HUES64 (cell line): ENCODE data around the gene RPTN.

ENCODE experiments used
- H3K27ac ChIP-seq: 2 replicates; pipeline ENCODE4 v1.7.0; 2013; ENCODE audit warnings: low read depth, low read length, inconsistent platforms
- H3K27me3 ChIP-seq: 2 replicates; pipeline ENCODE4 v1.6.1; 2013; ENCODE audit warnings: mild to moderate bottlenecking, low read length; ENCODE audit not compliant: insufficient read depth
- H3K36me3 ChIP-seq: 2 replicates; pipeline ENCODE4 v1.6.1; 2013; ENCODE audit warnings: mild to moderate bottlenecking, low read length; ENCODE audit not compliant: insufficient read depth
- H3K4me1 ChIP-seq: 2 replicates; pipeline ENCODE4 v1.6.1; 2013; ENCODE audit warnings: mild to moderate bottlenecking, low read length, moderate library complexity; ENCODE audit not compliant: insufficient read depth
- H3K4me3 ChIP-seq: 2 replicates; pipeline ENCODE4 v1.5.1; 2013; ENCODE audit warnings: mild to moderate bottlenecking, low read length, moderate library complexity
- H3K9ac ChIP-seq: 2 replicates; pipeline ENCODE4 v1.6.1; 2013; ENCODE audit warnings: mild to moderate bottlenecking, low read depth, low read length
- H3K9me3 ChIP-seq: 2 replicates; pipeline ENCODE4 v1.6.1; 2013; ENCODE audit warnings: low read depth, low read length; ENCODE audit not compliant: insufficient read depth
- WGBS: fragments of 150-250, 120-280 bp; methylation state at CpG from one replicate; pipeline ENCODE4 v1.1.7; 2013; ENCODE audit warnings: missing lambda C conversion rate; 5-methylcytosine and 5-hydroxymethylcytosine counted together

The RPTN gene

DNA sequence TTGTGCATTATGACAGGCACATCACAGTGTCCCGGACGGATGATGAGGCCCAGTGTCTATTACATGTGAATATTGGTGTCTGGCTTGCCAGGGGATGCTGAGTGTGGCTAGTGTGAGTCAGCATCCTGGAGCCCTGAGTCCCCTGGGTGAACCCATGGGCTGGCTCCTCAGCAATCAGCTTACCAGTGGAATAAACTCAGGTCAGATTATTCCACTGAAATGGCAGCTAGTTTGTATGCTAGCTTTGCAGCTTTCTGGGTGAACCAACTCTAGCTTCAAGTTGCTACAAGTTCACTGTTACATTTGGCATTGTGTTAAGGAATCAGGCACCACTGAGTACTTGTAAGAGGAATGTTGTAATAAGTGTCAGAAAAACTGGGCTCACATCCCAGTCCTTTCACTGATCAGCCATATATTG, 23.9 kb upstream of the RPTN start:
- Histone ChIP-seq H3K9ac (no peak overlapping the region), H3K9me3 (0 out of 2 replicates have a peak, but pooled peaks cover 2% of the 10 kb centered on the region)
- WGBS: 68% methylated on average over 2 of the region's 2 CpGs

DNA sequence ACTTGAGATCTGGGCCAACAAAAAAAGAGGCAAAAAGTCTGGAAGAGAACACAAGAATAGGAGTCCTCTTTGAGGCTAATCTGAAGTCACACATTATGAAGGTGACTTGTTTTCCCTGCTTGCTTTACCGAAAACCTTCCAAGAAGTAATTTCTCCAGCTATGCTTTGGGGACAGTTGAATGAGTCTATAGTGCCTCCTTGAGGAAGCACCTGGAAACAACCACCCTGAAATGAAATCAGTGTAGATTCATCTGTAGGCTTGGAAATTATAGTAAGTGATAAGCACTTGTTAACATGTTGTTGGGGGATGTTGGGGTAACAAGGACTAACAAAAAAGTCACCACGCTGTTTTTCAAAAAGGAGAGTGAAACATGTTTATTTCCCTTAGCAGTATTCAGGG, 23.4 kb upstream of the RPTN start:
- WGBS: 70% methylated on average over 2 of the region's 2 CpGs
- Histone ChIP-seq H3K27ac (no peak overlapping the region), H3K4me3 (no peak overlapping the region), H3K4me1 (no peaks in the 10 kb centered on the region), H3K36me3 (no peaks in the 10 kb centered on the region), H3K9ac (no peak overlapping the region), H3K27me3 (no peaks in the 10 kb centered on the region), H3K9me3 (0 out of 2 replicates have a peak, but pooled peaks cover 2% of the 10 kb centered on the region)

More for the DNA sequence above, 23.9 kb upstream of the RPTN start:
- Histone ChIP-seq H3K4me1 (no peaks in the 10 kb centered on the region), H3K27ac (no peak overlapping the region), H3K4me3 (no peak overlapping the region), H3K36me3 (no peaks in the 10 kb centered on the region), H3K27me3 (no peaks in the 10 kb centered on the region)

DNA sequence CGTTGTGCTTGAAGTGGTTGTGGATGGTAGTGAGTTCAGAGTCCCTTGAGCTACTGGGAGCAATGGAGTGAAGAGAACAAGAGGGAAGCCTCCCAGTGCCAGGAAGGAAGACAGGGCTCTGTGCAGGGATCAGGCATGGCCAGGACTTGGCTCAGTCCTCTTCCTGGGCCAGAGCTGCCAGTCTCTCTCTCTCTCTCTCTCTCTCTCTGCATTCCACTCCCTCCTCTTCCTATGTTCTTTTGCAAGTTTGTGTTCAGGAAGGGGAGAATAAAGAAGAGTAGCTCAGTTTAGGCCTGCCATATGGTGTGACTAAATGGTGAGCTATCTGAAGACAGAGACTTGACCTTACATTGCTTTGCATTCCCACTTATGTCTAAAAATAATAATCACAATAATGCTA, 20.5 kb upstream of the RPTN start:
- Histone ChIP-seq H3K36me3 (no peaks in the 10 kb centered on the region), H3K4me1 (no peaks in the 10 kb centered on the region), H3K27me3 (no peaks in the 10 kb centered on the region), H3K4me3 (no peak overlapping the region), H3K9ac (no peak overlapping the region), H3K27ac (no peak overlapping the region), H3K9me3 (peaks cover 8% of the 10 kb centered on the region)
- 85% methylated on average over 1 of the region's 1 CpG for WGBS

DNA sequence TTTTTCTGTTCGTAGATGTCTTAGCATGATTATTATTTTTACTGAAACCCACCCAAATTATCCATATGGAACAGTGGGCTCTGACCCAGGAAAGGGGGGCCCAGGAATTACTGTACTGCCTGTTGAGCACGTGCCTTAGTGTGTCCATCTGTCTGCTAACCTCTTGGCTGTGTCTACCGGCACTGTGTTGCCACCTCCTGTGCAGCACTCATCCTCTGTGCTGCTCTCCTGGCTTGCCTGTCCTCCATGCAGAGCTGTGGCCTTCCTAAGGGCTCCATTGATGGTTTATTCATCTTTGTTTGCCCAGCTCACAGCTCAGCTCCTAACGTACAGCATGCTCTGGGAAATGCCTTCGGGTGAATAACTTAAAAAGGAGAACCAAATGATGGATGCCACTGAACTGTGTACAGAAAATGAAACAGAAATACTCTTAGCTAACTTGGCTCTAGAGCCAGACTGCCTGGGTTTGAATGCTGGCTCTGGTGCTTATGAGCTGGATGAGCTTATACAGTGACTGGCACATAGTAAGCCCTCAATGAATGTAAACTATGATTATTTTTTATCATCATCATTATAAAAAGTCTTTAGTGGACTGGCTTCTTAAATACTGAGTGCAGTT, 11.4 kb upstream of the RPTN start:
- Histone ChIP-seq H3K27me3 (no peaks in the 10 kb centered on the region), H3K27ac (no peak overlapping the region), H3K4me1 (no peaks in the 10 kb centered on the region), H3K9ac (no peak overlapping the region), H3K4me3 (no peak overlapping the region), H3K36me3 (no peaks in the 10 kb centered on the region), H3K9me3 (peaks cover 24% of the 10 kb centered on the region)
- WGBS: 72% methylated on average over 5 of the region's 5 CpGs

DNA sequence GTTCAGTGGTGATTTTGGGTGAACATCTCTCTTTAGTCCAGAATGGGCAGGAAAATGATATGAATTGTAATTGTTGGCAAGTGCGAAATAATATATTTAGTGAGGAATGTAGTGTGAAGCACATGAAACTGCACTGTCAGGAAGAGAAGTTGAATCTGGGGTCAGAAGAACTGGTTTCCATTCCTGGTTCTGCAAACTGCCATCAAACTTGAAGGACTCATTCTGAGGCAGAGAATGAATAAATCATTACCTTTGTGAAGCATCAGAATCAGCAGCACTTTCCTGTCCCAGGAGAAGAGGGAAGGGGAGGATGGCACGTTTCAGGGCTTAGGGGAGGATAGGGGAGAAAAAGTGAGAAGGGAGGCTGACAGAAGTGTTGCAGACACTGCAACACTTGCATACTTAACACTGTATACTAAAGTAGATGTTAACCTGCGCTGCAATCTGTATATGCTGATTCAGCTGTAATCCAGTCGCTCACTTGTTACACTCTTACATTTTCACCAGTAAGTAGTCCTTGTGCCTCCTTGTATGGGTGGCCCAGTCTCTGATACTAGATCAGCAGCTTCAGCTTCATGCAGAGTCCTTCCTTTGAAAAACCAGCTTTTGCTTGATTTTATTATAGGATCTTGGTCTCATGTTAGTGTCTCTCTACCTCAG, 10.5 kb upstream of the RPTN start:
- Histone ChIP-seq H3K27me3 (no peaks in the 10 kb centered on the region), H3K4me3 (no peak overlapping the region), H3K9me3 (peaks cover 29% of the 10 kb centered on the region), H3K9ac (no peak overlapping the region), H3K36me3 (no peaks in the 10 kb centered on the region), H3K4me1 (no peaks in the 10 kb centered on the region), H3K27ac (no peak overlapping the region)
- WGBS: 40% methylated on average over 4 of the region's 4 CpGs

DNA sequence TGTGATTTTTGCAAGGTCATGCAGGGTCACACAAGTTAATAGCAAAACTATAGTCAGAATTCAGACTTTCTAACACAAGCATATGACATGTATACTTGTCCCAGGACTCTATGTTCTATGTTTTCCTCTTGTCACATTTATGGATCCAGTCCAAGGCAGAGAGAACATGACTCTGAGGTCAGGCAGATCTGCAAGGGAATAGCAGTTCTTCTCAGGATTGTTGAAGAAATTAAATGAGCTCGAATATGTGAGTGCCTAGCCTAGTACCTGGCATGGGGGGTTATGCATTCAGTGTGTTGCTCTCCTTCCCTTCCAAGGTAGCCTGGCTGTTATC, 9.5 kb upstream of the RPTN start:
- 57% methylated on average over 1 of the region's 1 CpG for WGBS
- Histone ChIP-seq H3K27ac (no peak overlapping the region), H3K9me3 (peaks cover 29% of the 10 kb centered on the region), H3K27me3 (no peaks in the 10 kb centered on the region), H3K4me1 (no peaks in the 10 kb centered on the region), H3K9ac (no peak overlapping the region), H3K4me3 (no peak overlapping the region), H3K36me3 (no peaks in the 10 kb centered on the region)

DNA sequence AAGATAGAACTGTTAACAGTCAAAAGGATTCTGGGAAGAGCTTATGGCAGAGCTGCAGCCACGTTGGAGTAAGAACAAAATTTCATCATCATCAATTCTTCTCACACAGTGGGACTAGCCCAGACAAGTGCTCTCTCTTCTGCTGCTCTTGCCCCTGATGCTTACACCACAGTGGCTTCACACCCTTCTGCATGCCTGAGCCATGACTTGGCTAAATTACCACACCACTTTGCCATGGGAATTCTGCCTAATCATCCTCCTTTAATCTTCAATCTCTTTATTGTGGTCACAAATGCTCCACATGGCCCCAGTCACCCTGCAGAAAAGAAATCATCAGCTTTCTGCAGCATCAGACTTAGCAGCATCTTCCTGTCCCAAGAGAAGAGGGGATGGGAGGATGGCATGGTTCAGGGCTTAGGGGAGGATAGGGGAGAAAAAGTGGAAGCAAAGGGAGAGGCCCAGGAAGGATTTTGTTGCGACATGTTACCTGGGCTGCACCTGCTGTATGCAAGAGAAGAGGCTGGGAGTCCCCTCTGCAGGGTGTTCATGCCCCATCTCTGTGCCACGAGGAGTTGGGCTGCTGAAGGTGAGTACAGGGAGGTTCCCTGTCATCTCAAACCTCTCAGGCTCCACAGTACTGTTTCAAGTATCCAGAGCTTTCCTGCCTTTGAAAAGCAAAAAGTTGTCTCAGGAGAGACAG, 9.0 kb upstream of the RPTN start:
- 27% methylated on average over 3 of the region's 3 CpGs for WGBS
- no peaks in the 10 kb centered on the region for H3K36me3 ChIP-seq

DNA sequence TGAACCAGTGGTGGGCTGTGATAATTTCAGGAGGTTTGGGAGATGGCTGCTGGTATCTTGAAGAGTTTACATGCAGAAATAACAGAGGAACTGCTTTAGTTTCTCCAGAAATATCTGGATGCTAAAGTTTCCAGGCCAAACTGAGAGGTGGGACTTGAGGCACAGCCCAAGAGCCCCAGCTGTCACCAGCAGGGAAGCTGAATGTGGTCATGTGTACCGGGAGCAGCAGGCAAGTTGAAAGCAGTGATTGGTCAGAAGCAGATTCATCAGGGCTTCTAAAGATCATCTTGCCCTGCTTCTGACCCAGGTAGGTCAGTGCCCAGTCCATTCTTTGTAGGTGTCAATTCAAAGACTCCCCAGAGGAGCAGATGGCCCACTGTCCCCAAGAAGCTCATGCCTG, 7.9 kb upstream of the RPTN start:
- Histone ChIP-seq H3K9ac (no peak overlapping the region), H3K36me3 (no peaks in the 10 kb centered on the region), H3K4me3 (no peak overlapping the region), H3K27me3 (no peaks in the 10 kb centered on the region), H3K9me3 (peaks cover 30% of the 10 kb centered on the region), H3K27ac (no peak overlapping the region), H3K4me1 (no peaks in the 10 kb centered on the region)
- WGBS: 87% methylated on average over 1 of the region's 1 CpG

More for the DNA sequence above, 9.0 kb upstream of the RPTN start:
- H3K4me3 ChIP-seq: no peak overlapping the region
- H3K4me1 ChIP-seq: no peaks in the 10 kb centered on the region
- no peaks in the 10 kb centered on the region for H3K27me3 ChIP-seq
- no peak overlapping the region for H3K27ac ChIP-seq
- H3K9ac ChIP-seq: no peak overlapping the region
- H3K9me3 ChIP-seq: peaks cover 28% of the 10 kb centered on the region

DNA sequence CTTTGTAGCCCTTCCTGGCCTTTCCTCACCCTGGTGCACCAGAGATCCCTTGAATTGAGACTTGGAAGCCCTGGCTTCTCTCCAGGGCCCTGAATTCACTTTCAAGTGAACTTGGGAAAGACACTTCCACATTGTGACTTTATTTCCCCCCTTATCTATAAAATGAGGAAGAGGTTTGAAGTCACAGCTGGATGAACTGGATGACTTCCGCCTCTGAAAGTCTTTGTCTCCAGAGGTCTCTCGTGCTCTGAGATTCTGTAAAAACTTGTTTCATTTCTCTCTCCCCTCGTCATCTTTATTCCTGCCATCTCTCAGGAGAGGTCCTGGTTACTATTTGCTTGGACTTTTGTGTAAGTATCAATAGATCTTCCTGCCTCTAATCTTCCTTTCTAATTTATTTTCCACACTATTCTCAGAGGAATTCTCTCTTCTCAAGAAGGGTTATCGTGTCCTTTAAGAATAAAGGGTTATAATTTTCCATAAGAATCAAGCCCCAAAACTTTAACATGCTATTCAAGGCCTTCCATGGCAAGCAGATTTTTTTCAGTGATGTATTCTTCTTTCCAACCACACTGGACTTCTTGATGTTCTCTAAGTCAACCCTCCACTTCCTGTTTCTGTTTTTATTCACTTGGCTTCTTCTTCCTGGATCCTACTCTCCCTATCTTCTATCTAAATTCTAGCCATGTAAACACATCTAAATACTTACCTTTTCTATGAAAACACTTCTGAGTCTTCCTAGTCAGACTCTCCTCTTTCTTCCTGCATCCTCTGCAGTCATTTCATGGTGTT, 6.5 kb upstream of the RPTN start:
- H3K27ac ChIP-seq: no peak overlapping the region
- H3K9me3 ChIP-seq: peaks cover 25% of the 10 kb centered on the region
- no peaks in the 10 kb centered on the region for H3K4me1 ChIP-seq
- 75% methylated on average over 4 of the region's 4 CpGs for WGBS
- H3K4me3 ChIP-seq: no peak overlapping the region
- H3K9ac ChIP-seq: no peak overlapping the region
- H3K27me3 ChIP-seq: no peaks in the 10 kb centered on the region
- H3K36me3 ChIP-seq: no peaks in the 10 kb centered on the region

DNA sequence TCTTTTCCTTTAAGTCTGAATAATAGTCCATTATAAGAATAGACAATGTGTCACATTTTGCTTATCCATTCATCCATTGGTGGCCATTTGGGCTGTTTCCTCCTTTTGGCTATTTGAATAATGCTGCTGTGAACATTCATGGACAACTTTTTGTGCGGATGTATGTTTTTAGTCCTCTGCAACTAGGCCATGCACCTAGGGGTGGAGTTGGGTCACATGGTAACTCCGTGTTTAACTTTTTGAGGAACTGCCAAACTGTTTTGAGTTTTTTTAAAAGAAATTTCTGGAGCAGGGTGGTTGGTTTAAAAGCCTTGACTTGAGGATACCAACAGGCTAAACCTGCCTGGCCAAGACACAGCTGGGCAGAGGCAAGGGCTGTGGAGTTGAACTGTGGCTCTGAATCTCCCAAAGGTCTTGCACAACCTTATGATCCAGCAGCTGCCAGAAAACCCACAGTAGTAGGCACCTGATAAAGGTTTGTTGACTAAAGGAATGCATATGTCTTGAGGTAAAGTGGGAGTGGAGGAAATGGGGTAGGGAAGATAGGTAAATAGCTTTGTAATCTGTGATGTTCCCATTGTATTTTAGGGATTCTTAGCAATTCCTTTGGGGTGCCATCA, 5.6 kb upstream of the RPTN start:
- H3K27ac ChIP-seq: no peak overlapping the region
- no peaks in the 10 kb centered on the region for H3K4me1 ChIP-seq
- H3K36me3 ChIP-seq: no peaks in the 10 kb centered on the region
- H3K27me3 ChIP-seq: no peaks in the 10 kb centered on the region
- H3K4me3 ChIP-seq: no peak overlapping the region
- 47% methylated on average over 2 of the region's 2 CpGs for WGBS
- H3K9ac ChIP-seq: no peak overlapping the region
- H3K9me3 ChIP-seq: peaks cover 22% of the 10 kb centered on the region
